Dermis blood vessel endothelial cell (primary cell): ENCODE measurements around the gene ASB1. TPM values are rescaled to one million over a fixed set of nuclear protein-coding genes. Genes with fewer than 3 reads are reported as not detected.
A peak's percentile ranks its signal among the peaks of the same experiment; 100 is the strongest.
"Not testable (repeated sequence)": the region's sequence is repeated elsewhere in the genome, so short reads cannot be mapped to it uniquely, and the experiment has no call there.

Experiments used
- DNase-seq: peaks from one replicate; pipeline ENCODE4 v3.0.0; 2010
- total RNA-seq: library from RNA; depleted of rRNA; stranded (reverse); fragments of >200 nt; gene quantifications from 2 replicates; pipeline ENCODE4 v1.2.3, GENCODE V29; 2014

The ASB1 gene
- total RNA-seq, 1 donor from 2014 or later: 8.5 TPM

GRCh38 chr2:238424313-238424700 lies 2.4 kb upstream of the ASB1 start:
- no peak for DNase-seq

- DNase-seq: peak; percentile 24
These were observed 1.2 kb upstream of the ASB1 start for GRCh38 chr2:238425505-238425978.

GRCh38 chr2:238425979-238426567 lies 654 bp upstream of the ASB1 start:
- DNase-seq: peak; percentile 26

- DNase-seq: peak; percentile 12
These were observed 872 bp downstream of the ASB1 start for GRCh38 chr2:238427435-238428162.

- DNase-seq: no peak
These were observed 2.1 kb downstream of the ASB1 start for GRCh38 chr2:238428866-238429265.

- no peak for DNase-seq
These were observed 4.1 kb downstream of the ASB1 start for GRCh38 chr2:238430781-238431180.

GRCh38 chr2:238431456-238431855 lies 4.7 kb downstream of the ASB1 start:
- no peak for DNase-seq

GRCh38 chr2:238433300-238433915 lies 6.7 kb downstream of the ASB1 start:
- DNase-seq: no peak

- no peak for DNase-seq
These were observed 7.5 kb downstream of the ASB1 start for GRCh38 chr2:238433941-238434845.

- DNase-seq: no peak
These were observed 8.4 kb downstream of the ASB1 start for GRCh38 chr2:238434846-238435751.

GRCh38 chr2:238435752-238436096 lies 9.0 kb downstream of the ASB1 start:
- no peak for DNase-seq

GRCh38 chr2:238438856-238439849 lies 12.4 kb downstream of the ASB1 start:
- peak; percentile 56 for DNase-seq

- DNase-seq: no peak
These were observed 13.2 kb downstream of the ASB1 start for GRCh38 chr2:238439917-238440316.

GRCh38 chr2:238440331-238440730 lies 13.6 kb downstream of the ASB1 start:
- DNase-seq: no peak

GRCh38 chr2:238440767-238441166 lies 14.0 kb downstream of the ASB1 start:
- DNase-seq: no peak

GRCh38 chr2:238441262-238442114 lies 14.8 kb downstream of the ASB1 start:
- peak; percentile 10 for DNase-seq

- DNase-seq: not testable (repeated sequence)
These were observed 15.5 kb downstream of the ASB1 start for GRCh38 chr2:238442257-238442656.

- no peak for DNase-seq
These were observed 17.5 kb downstream of the ASB1 start for GRCh38 chr2:238444242-238444641.

- DNase-seq: no peak
These were observed 18.9 kb downstream of the ASB1 start for GRCh38 chr2:238445409-238446190.
